H7 (cell line): ENCODE results near the gene CSN3. TPM values are rescaled to one million over a fixed set of nuclear protein-coding genes. Genes with fewer than 3 reads are reported as not detected.

Experiments used
- DNase-seq: peaks from one replicate; pipeline ENCODE4 v3.0.0; 2012
- H3K27me3 ChIP-seq: 2 replicates; pipeline ENCODE4 v1.6.0; 2011; ENCODE audit warnings: mild to moderate bottlenecking, low read length; ENCODE audit not compliant: control insufficient read depth, insufficient read depth
- H3K36me3 ChIP-seq: replicated peaks from 2 replicates; pipeline ENCODE4 v1.5.1; 2011; ENCODE audit warnings: low read length; ENCODE audit not compliant: control insufficient read depth, insufficient read depth
- H3K4me3 ChIP-seq: 2 replicates; pipeline ENCODE4 v1.5.1; 2011; ENCODE audit warnings: low read depth, mild to moderate bottlenecking, control low read depth, low read length, moderate library complexity; ENCODE audit not compliant: insufficient read depth
- total RNA-seq: library from RNA; depleted of rRNA; stranded (reverse); fragments of >200 nt; shearing (Covaris generic); gene quantifications from 2 replicates; pipeline ENCODE4 v1.2.3, GENCODE V29; 2014; rRNA removed

CSN3 gene
- total RNA-seq, 1 experiment from 2014 or later, result not detected

DNA sequence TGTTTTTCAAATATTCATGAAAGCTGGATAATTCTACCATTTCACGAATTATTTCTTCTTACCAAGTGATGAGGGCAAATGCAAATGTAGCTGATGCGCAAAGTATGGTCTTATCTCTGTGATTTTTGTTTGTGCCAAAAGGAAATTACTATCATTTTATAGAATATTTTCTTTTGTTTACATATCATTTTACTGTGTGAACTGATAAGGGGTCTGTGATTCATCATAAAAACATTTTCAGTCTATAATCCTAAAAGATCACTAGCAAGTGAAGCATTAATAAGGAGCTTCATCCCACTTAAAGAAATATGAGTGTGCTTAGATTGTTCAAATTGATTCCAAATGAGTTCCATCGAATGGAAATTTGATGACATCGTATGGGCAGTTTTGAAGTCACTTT is 694 bp downstream of the CSN3 start:
- Histone ChIP-seq H3K4me3 (no peak overlapping the region), H3K36me3 (no peaks in the 10 kb centered on the region), H3K27me3 (no peaks in the 10 kb centered on the region)
- no peak for DNase-seq

DNA sequence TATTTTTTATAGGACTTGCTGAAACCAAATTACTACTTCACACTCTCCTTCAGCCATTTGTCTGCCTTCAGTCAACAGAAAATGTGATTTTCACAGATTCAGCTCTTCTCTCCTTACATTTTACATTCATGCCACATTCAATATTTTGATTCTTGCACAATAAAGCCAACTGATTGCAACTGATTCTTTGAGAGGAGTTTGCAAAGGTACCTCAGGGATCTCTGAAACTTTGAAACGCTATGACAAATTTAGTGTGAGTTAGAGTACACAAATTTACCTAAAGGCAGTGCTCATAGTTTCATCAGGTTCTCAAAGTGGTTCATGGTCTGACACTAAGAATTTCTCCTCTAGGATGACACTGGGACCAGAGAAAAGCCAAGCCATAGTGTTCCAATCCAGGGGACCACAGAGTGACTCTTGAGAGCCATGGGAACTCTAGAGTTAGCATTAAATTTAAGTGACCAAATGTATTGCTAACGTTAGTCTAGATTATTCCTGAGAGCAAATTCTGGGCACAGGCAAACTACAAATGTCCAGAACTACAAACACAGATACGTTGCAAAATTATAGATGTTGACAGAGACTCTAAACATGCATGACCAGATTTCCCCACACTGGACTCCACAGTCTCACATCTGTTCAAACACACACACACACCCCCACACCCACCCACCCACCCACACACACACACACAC is 9.0 kb downstream of the CSN3 start:
- Histone ChIP-seq H3K27me3 (no peaks in the 10 kb centered on the region), H3K4me3 (no peak overlapping the region), H3K36me3 (no peaks in the 10 kb centered on the region)
- DNase-seq, result no peak

DNA sequence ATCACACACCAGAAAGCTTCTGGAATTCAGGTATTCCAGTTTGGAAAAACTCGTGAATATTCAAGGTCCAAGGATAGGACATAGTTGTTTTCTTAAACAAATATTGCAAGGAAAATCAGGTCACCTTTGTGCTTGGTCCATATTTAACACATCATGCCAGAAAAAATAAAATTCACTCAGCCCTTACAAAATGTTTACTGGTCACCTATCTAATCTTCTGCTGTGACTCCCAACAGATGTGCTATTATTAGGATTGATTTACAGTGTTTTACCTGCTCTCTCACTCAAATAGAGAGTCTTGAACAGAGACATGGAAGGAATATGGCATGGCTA is 9.5 kb downstream of the CSN3 start:
- DNase-seq, result no peak
- Histone ChIP-seq H3K36me3 (no peaks in the 10 kb centered on the region), H3K27me3 (no peaks in the 10 kb centered on the region), H3K4me3 (no peak overlapping the region)

DNA sequence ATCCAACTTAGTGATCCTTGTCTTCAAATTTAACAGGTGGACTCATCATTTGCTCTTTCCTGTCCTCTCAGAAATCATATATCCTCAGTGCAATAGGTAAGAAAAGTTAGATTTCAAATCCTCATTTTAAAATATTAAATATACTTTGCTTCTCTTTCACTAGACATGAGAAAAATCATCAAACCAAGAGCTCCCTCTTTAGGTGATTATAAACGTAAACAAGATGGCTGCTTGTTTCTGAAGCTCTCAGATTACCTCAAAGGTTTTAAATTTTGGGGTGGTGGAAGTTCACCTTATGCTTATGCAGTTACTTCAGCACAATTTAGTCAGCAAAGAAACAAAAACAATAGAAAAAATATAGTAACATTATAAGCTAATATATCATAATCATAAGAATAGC is 27.3 kb downstream of the CSN3 start:
- H3K36me3 ChIP-seq, result no peaks in the 10 kb centered on the region
- peak; percentile 3 for DNase-seq
- H3K27me3 ChIP-seq, result no peaks in the 10 kb centered on the region
- no peak overlapping the region for H3K4me3 ChIP-seq

DNA sequence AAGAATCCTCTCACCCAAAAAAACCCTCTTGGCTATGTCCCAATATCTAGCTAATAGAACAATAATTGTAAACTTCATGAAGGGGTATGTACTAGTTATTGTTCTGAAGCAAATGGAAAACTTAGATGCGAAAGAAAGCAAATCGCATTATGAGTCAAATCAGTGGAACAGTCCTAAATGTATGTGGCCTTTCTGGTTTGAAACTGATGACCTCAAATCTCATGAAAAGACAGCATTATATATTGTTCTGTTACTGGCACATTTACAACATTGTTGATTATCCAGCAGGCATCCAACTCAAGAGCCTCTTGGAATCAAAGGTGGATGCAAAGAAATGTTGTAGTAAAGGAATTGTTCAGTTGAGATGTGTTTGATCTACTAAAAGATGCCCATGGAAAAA is 34.7 kb downstream of the CSN3 start:
- Histone ChIP-seq H3K27me3 (no peaks in the 10 kb centered on the region), H3K36me3 (no peaks in the 10 kb centered on the region), H3K4me3 (no peak overlapping the region)
- no peak for DNase-seq

DNA sequence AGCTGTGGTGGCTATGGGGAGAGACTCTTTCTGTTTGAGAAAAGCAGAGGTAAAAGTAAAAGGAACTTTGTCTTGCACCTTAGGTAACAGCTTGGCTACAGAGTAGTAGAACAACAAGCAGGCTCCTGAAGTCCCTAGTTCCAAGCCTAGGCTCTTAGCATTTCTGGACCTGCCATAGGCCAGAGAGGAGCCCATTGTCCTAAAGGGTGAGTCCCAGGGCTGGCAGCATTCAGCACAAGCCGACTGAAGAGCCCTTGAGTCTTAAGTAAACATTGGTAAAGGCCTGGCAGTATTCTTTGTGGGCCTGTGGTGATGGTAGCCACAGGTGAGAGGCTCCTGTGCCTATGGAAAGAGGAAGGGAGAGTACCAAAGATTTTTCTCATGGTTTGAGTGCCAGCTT is 38.2 kb downstream of the CSN3 start:
- H3K4me3 ChIP-seq, result no peak overlapping the region
- no peaks in the 10 kb centered on the region for H3K36me3 ChIP-seq
- no peak for DNase-seq
- H3K27me3 ChIP-seq, result no peaks in the 10 kb centered on the region

DNA sequence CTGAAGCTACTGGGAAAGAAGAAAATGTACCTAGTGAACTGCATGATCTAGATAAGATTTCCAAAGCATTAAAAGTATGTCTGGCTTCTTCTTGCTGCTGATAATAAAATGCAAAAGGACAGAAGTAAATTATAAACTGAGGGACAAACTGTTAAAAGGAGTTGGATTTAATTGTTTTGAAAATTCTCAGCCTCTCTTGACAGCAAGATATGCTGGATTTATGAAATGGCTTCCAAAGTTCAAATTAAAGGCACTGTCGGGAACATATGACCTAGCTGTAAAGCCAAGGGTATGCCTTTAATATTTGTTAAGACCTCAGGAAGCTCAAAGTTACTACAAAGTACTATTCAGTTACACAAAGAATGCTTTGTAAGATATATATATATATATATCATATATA is 46.3 kb downstream of the CSN3 start:
- no peaks in the 10 kb centered on the region for H3K36me3 ChIP-seq
- no peak overlapping the region for H3K4me3 ChIP-seq
- H3K27me3 ChIP-seq, result no peaks in the 10 kb centered on the region
- no peak for DNase-seq

DNA sequence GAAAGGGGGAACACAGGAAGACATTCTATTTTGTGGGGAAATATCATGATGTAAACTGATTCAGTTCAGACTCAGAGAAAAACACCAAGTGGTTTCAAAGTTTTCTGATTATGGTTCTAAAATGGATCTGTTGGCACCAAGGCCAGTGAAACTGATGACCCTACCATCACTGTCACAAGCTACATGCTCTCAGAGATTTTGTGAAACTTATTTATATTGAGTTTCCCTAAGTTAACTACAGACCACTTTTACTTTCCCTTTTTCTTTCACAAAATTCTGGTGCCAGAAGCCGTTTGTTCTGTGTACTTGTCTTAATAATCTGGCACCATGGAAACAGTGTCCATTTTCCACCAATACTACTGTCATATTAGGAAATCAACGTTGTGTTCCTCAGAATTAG is 48.9 kb downstream of the CSN3 start:
- H3K36me3 ChIP-seq, result no peaks in the 10 kb centered on the region
- DNase-seq, result no peak
- no peaks in the 10 kb centered on the region for H3K27me3 ChIP-seq
- H3K4me3 ChIP-seq, result no peak overlapping the region

DNA sequence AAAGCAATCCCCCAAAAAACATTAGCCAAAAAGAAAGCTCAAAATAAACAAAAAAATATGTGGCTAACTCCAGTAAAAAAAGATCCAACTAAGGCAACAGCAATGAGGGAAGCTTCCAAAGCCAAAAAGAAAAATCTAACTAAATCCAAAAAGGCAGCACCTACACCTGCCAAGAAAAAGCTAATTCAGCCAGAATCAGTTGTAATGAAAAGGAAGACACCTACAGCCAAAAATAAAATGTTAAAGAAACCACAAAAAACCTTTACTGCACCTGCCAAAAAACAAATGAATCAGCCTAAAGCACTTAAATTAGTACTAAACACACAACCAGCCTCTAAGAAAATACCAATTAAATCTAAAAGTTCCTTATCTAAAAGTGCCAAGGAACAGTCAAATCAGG is 55.2 kb downstream of the CSN3 start:
- Histone ChIP-seq H3K36me3 (no peaks in the 10 kb centered on the region), H3K4me3 (no peak overlapping the region), H3K27me3 (no peaks in the 10 kb centered on the region)
- DNase-seq, result no peak

DNA sequence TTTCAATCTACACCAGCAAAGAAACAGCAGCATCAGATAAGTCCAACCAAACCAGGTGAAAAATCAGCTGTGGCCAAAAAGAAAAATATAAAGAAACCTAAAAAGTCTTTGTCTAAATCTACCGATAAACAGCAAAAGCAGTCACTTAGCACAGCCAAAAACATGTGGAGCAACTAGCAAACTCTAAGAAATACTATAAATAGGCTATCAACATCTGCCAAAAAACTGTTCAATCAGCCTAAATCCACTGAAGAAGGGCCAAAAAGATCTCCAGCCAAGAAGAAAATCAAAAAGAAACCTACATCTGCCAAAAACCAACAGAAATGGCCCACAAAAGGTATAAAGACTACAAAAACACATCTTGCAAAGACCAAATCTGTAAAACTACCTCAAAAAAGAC is 55.7 kb downstream of the CSN3 start:
- Histone ChIP-seq H3K36me3 (no peaks in the 10 kb centered on the region), H3K27me3 (no peaks in the 10 kb centered on the region), H3K4me3 (no peak overlapping the region)
- DNase-seq, result no peak

DNA sequence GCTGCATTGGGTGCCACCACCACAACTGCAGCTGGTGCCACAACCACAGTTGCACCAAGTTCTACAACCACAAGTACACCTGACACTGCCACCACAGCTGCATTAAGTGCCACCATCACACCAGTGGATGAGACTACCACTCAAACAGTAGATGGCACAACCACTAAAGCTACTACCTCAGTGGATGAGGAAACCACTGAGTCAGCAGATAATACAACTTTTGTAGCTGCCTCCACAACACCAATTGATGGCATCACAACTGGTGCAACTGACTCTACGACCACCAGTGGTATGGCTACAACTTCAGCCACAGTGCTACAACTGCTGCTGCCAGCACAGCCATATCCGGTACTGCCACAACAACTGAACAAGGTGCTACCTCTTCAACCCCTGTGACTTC is 57.2 kb downstream of the CSN3 start:
- Histone ChIP-seq H3K4me3 (no peak overlapping the region), H3K27me3 (no peaks in the 10 kb centered on the region), H3K36me3 (no peaks in the 10 kb centered on the region)
- no peak for DNase-seq

DNA sequence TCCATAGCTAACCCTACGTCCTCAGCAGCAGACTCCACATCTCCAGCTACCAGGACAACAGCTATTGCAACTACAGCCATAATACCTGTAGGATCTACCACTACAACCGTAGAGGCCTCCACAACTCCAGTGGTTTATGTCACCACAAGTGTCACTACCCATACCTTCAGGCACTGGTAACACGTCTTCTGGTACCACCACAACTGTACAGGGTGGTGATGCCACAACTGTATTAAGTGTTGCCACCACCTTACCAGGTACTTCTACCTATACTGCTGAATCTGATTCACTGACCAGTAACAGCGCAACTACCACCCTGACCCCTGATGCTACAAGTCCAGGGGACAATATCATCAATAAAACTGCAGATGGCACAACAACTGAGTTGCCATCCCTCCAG is 57.8 kb downstream of the CSN3 start:
- no peak for DNase-seq
- H3K36me3 ChIP-seq, result no peaks in the 10 kb centered on the region
- no peaks in the 10 kb centered on the region for H3K27me3 ChIP-seq
- no peak overlapping the region for H3K4me3 ChIP-seq

Other genes starting within 250 kb of the CSN3 start
- gene STATH, start 246.6 kb upstream of the CSN3 start, total RNA-seq, result not detected in 2 replicates
- gene HTN3, start 214.1 kb upstream of the CSN3 start, total RNA-seq, result not detected in 2 replicates
- not detected in 2 replicates for gene HTN1, start 192.2 kb upstream of the CSN3 start, total RNA-seq
- gene PRR27, start 88.4 kb upstream of the CSN3 start, total RNA-seq, result not detected in 2 replicates
- not detected in 2 replicates for gene ODAM, start 46.9 kb upstream of the CSN3 start, total RNA-seq
- not detected in 2 replicates for gene FDCSP, start 16.5 kb upstream of the CSN3 start, total RNA-seq
- not detected in 2 replicates for gene CABS1, start 92.4 kb downstream of the CSN3 start, total RNA-seq
- gene SMR3A, start 118.2 kb downstream of the CSN3 start, total RNA-seq, result not detected in 2 replicates
- not detected in 2 replicates for gene SMR3B, start 140.5 kb downstream of the CSN3 start, total RNA-seq
- not detected in 2 replicates for gene OPRPN, start 155.3 kb downstream of the CSN3 start, total RNA-seq
- gene MUC7, start 229.6 kb downstream of the CSN3 start, total RNA-seq, result not detected in 2 replicates